ENCODE data around the gene CPZ. TPM values are rescaled to one million over a fixed set of nuclear protein-coding genes. Genes with fewer than 3 reads are reported as not detected.

Gene CPZ
- total RNA-seq, 2 experiments from 2014 or later = 0.21 to 0.23 TPM

GRCh38 chr4:8643441-8643840, 50.9 kb downstream of the CPZ start:
- ATAC-seq = no peak
- Mint-ChIP-seq H3K4me1 (ENCODE audit: low read depth) (no peaks in the 10 kb centered on the region), H3K4me3 (no peak overlapping the region), H3K27ac (no peak overlapping the region), H3K27me3 (ENCODE audit: low read depth) (no peaks in the 10 kb centered on the region), H3K36me3 (ENCODE audit: low read depth) (no peaks in the 10 kb centered on the region), H3K9me3 (ENCODE audit: insufficient read depth) (no peaks in the 10 kb centered on the region)
- no peak for DNase-seq
- POLR2A ChIA-PET = no interaction called here
- CTCF ChIA-PET = no interaction called here

GRCh38 chr4:8643986-8644385, 51.4 kb downstream of the CPZ start:
- CTCF ChIA-PET = no interaction called here
- Mint-ChIP-seq H3K4me3 (no peak overlapping the region), H3K9me3 (ENCODE audit: insufficient read depth) (no peaks in the 10 kb centered on the region), H3K27me3 (ENCODE audit: low read depth) (no peaks in the 10 kb centered on the region), H3K36me3 (ENCODE audit: low read depth) (no peaks in the 10 kb centered on the region), H3K4me1 (ENCODE audit: low read depth) (no peaks in the 10 kb centered on the region), H3K27ac (no peak overlapping the region)
- POLR2A ChIA-PET = no interaction called here
- DNase-seq = no peak
- ATAC-seq = no peak

GRCh38 chr4:8644461-8644891, 51.9 kb downstream of the CPZ start:
- H3K4me1 Mint-ChIP-seq (ENCODE audit: low read depth) = no peaks in the 10 kb centered on the region
- no peaks in the 10 kb centered on the region for H3K9me3 Mint-ChIP-seq (ENCODE audit: insufficient read depth)
- no peaks in the 10 kb centered on the region for H3K27me3 Mint-ChIP-seq (ENCODE audit: low read depth)
- H3K36me3 Mint-ChIP-seq (ENCODE audit: low read depth) = no peaks in the 10 kb centered on the region
- ChIA-PET POLR2A (no interaction called here), CTCF (no interaction called here)
- DNase-seq (no peak), ATAC-seq (no peak)
- H3K4me3 Mint-ChIP-seq = no peak overlapping the region
- H3K27ac Mint-ChIP-seq = no peak overlapping the region

- H3K27me3 Mint-ChIP-seq (ENCODE audit: low read depth) = no peaks in the 10 kb centered on the region
- no peaks in the 10 kb centered on the region for H3K36me3 Mint-ChIP-seq (ENCODE audit: low read depth)
- POLR2A ChIA-PET = no interaction called here
- H3K4me1 Mint-ChIP-seq (ENCODE audit: low read depth) = no peaks in the 10 kb centered on the region
- H3K27ac Mint-ChIP-seq = no peak overlapping the region
- no peaks in the 10 kb centered on the region for H3K9me3 Mint-ChIP-seq (ENCODE audit: insufficient read depth)
- H3K4me3 Mint-ChIP-seq = no peak overlapping the region
- CTCF ChIA-PET = no interaction called here
- ATAC-seq (no peak), DNase-seq (no peak)
These were observed 52.6 kb downstream of the CPZ start for GRCh38 chr4:8644966-8645752.

- peak; percentile 4 for DNase-seq
- no peak overlapping the region for H3K27ac Mint-ChIP-seq
- no peaks in the 10 kb centered on the region for H3K36me3 Mint-ChIP-seq (ENCODE audit: low read depth)
- H3K4me1 Mint-ChIP-seq (ENCODE audit: low read depth) = no peaks in the 10 kb centered on the region
- no peaks in the 10 kb centered on the region for H3K27me3 Mint-ChIP-seq (ENCODE audit: low read depth)
- no peak overlapping the region for H3K4me3 Mint-ChIP-seq
- ChIA-PET POLR2A (no interaction called here), CTCF (no interaction called here)
- H3K9me3 Mint-ChIP-seq (ENCODE audit: insufficient read depth) = no peaks in the 10 kb centered on the region
- ATAC-seq = no peak
These were observed 53.2 kb downstream of the CPZ start for GRCh38 chr4:8645753-8646124.

GRCh38 chr4:8646296-8647093, 53.9 kb downstream of the CPZ start:
- DNase-seq (peak; percentile 1), ATAC-seq (no peak)
- no peak overlapping the region for H3K27ac Mint-ChIP-seq
- no peaks in the 10 kb centered on the region for H3K4me1 Mint-ChIP-seq (ENCODE audit: low read depth)
- CTCF ChIA-PET = no interaction called here
- POLR2A ChIA-PET = no interaction called here
- H3K4me3 Mint-ChIP-seq = no peak overlapping the region
- no peaks in the 10 kb centered on the region for H3K9me3 Mint-ChIP-seq (ENCODE audit: insufficient read depth)
- no peaks in the 10 kb centered on the region for H3K27me3 Mint-ChIP-seq (ENCODE audit: low read depth)
- no peaks in the 10 kb centered on the region for H3K36me3 Mint-ChIP-seq (ENCODE audit: low read depth)

- Mint-ChIP-seq H3K36me3 (ENCODE audit: low read depth) (no peaks in the 10 kb centered on the region), H3K9me3 (ENCODE audit: insufficient read depth) (no peaks in the 10 kb centered on the region), H3K27ac (no peak overlapping the region), H3K27me3 (ENCODE audit: low read depth) (no peaks in the 10 kb centered on the region), H3K4me3 (no peak overlapping the region), H3K4me1 (ENCODE audit: low read depth) (no peaks in the 10 kb centered on the region)
- ATAC-seq (no peak), DNase-seq (peak; percentile 8)
- ChIA-PET POLR2A (no interaction called here), CTCF (no interaction called here)
These were observed 54.6 kb downstream of the CPZ start for GRCh38 chr4:8647094-8647570.

GRCh38 chr4:8647626-8648025, 55.1 kb downstream of the CPZ start:
- H3K4me3 Mint-ChIP-seq = no peak overlapping the region
- no peaks in the 10 kb centered on the region for H3K27me3 Mint-ChIP-seq (ENCODE audit: low read depth)
- no peaks in the 10 kb centered on the region for H3K9me3 Mint-ChIP-seq (ENCODE audit: insufficient read depth)
- no peak for DNase-seq
- POLR2A ChIA-PET = no interaction called here
- ATAC-seq = no peak
- H3K36me3 Mint-ChIP-seq (ENCODE audit: low read depth) = no peaks in the 10 kb centered on the region
- no peak overlapping the region for H3K27ac Mint-ChIP-seq
- CTCF ChIA-PET = no interaction called here
- H3K4me1 Mint-ChIP-seq (ENCODE audit: low read depth) = no peaks in the 10 kb centered on the region

- ChIA-PET POLR2A (no interaction called here), CTCF (no interaction called here)
- Mint-ChIP-seq H3K36me3 (ENCODE audit: low read depth) (no peaks in the 10 kb centered on the region), H3K27ac (no peak overlapping the region), H3K27me3 (ENCODE audit: low read depth) (no peaks in the 10 kb centered on the region), H3K4me3 (no peak overlapping the region), H3K9me3 (ENCODE audit: insufficient read depth) (no peaks in the 10 kb centered on the region), H3K4me1 (ENCODE audit: low read depth) (no peaks in the 10 kb centered on the region)
- ATAC-seq = no peak
- DNase-seq = no peak
These were observed 55.7 kb downstream of the CPZ start for GRCh38 chr4:8648296-8648695.

GRCh38 chr4:8648816-8649630, 56.5 kb downstream of the CPZ start:
- DNase-seq (no peak), ATAC-seq (no peak)
- CTCF ChIA-PET = no interaction called here
- Mint-ChIP-seq H3K27ac (no peak overlapping the region), H3K9me3 (ENCODE audit: insufficient read depth) (no peaks in the 10 kb centered on the region), H3K4me3 (no peak overlapping the region), H3K4me1 (ENCODE audit: low read depth) (no peaks in the 10 kb centered on the region), H3K27me3 (ENCODE audit: low read depth) (no peaks in the 10 kb centered on the region), H3K36me3 (ENCODE audit: low read depth) (no peaks in the 10 kb centered on the region)
- POLR2A ChIA-PET = no interaction called here

- POLR2A ChIA-PET = no interaction called here
- Mint-ChIP-seq H3K9me3 (ENCODE audit: insufficient read depth) (no peaks in the 10 kb centered on the region), H3K4me1 (ENCODE audit: low read depth) (no peaks in the 10 kb centered on the region), H3K27ac (no peak overlapping the region), H3K4me3 (no peak overlapping the region), H3K27me3 (ENCODE audit: low read depth) (no peaks in the 10 kb centered on the region), H3K36me3 (ENCODE audit: low read depth) (no peaks in the 10 kb centered on the region)
- ATAC-seq (no peak), DNase-seq (no peak)
- CTCF ChIA-PET = no interaction called here
These were observed 57.2 kb downstream of the CPZ start for GRCh38 chr4:8649631-8650361.

All from activated CD8-positive, alpha-beta T cell treated with anti-CD3 and anti-CD28 coated beads, Interleukin-2, amount 10 ng/mL, durations not matched to agents 7 days and 5 days (primary cell).